ENCODE data around the gene GALP.
"Not testable (repeated sequence)": the region's sequence is repeated elsewhere in the genome, so short reads cannot be mapped to it uniquely, and the experiment has no call there.

GRCh38 chr19:56176310-56176709 is 502 bp downstream of the GALP start:
- not testable (repeated sequence) for TF ChIP-seq PATZ1 (CRISPR knock-in tag; IDR thresholded peaks at IDR 0.05; ENCODE audit: borderline replicate concordance); POU6F1 (CRISPR knock-in tag; IDR thresholded peaks at IDR 0.05; ENCODE audit: borderline replicate concordance, low read depth); SNAI2 (CRISPR knock-in tag; IDR thresholded peaks at IDR 0.05); ZFP30 (CRISPR knock-in tag; IDR thresholded peaks at IDR 0.05); OSR1 (CRISPR knock-in tag; IDR thresholded peaks at IDR 0.05); ZNF565 (CRISPR knock-in tag; conservative IDR thresholded peaks at IDR 0.05; ENCODE audit: low read depth); BACH2 (CRISPR knock-in tag; IDR thresholded peaks at IDR 0.05; ENCODE audit: borderline replicate concordance); RARB (CRISPR knock-in tag; IDR thresholded peaks at IDR 0.05); TSHZ2 (CRISPR knock-in tag; IDR thresholded peaks at IDR 0.05); CSDC2 (CRISPR knock-in tag; IDR thresholded peaks at IDR 0.05); CREB5 (CRISPR knock-in tag; IDR thresholded peaks at IDR 0.05; ENCODE audit: low read depth); ZFP3 (CRISPR knock-in tag; IDR thresholded peaks at IDR 0.05)
